GM23338 (cell line): ENCODE data around the gene CDH7.

Source experiments
- CREB1 ChIP-seq: fragments of 250-450 bp; sonication (Bioruptor Pico); IDR thresholded peaks from 2 replicates; pipeline ENCODE4 v1.5.0; 2020; ENCODE audit warnings: low read depth, mild to moderate bottlenecking, moderate library complexity
- CTCF ChIP-seq, 2 experiments: fragments of 200-600 bp in 1 of 2; sonication (generic) in 1 of 2; conservative IDR thresholded peaks; 2 replicates each; pipeline versions ENCODE4 v1.5.1 to v1.6.1; 2016 to 2017; ENCODE audit warnings: antibody characterized with exemption in 2 of 2, low read depth in 2 of 2, mild to moderate bottlenecking in 2 of 2, moderate library complexity in 1 of 2
- ETS1 ChIP-seq: IDR thresholded peaks from 2 replicates; pipeline ENCODE4 v1.6.1; 2016; ENCODE audit warnings: antibody characterized with exemption
- EZH2 ChIP-seq: fragments of 200-600 bp; sonication (generic); IDR thresholded peaks from one replicate; pipeline ENCODE4 v1.8.0; 2017; ENCODE audit warnings: antibody characterized with exemption, mild to moderate bottlenecking, low read depth; ENCODE audit not compliant: unreplicated experiment
- EZH2phosphoT487 ChIP-seq: fragments of 200-600 bp; sonication (generic); IDR thresholded peaks from one replicate; pipeline ENCODE4 v1.8.1; 2018; ENCODE audit warnings: antibody characterized with exemption; ENCODE audit not compliant: unreplicated experiment
- JUNB ChIP-seq: IDR thresholded peaks from one replicate; pipeline ENCODE4 v1.6.1; 2016; ENCODE audit warnings: antibody characterized with exemption; ENCODE audit not compliant: unreplicated experiment
- NANOG ChIP-seq: IDR thresholded peaks from 2 replicates; pipeline ENCODE4 v1.6.1; 2016; ENCODE audit warnings: antibody characterized with exemption, borderline replicate concordance
- POLR2AphosphoS5 ChIP-seq: IDR thresholded peaks from 2 replicates; pipeline ENCODE4 v1.6.1; 2016; ENCODE audit warnings: antibody characterized with exemption, low read depth
- REST ChIP-seq: IDR thresholded peaks from one replicate; pipeline ENCODE4 v1.6.1; 2018; ENCODE audit warnings: antibody characterized with exemption; ENCODE audit not compliant: unreplicated experiment
- STAT1 ChIP-seq: IDR thresholded peaks from one replicate; pipeline ENCODE4 v1.6.1; 2016; ENCODE audit warnings: antibody characterized with exemption; ENCODE audit not compliant: unreplicated experiment
- ZNF462 ChIP-seq: fragments of 250-450 bp; sonication (Bioruptor Pico); IDR thresholded peaks from 2 replicates; pipeline ENCODE4 v1.5.0; 2020; ENCODE audit warnings: mild to moderate bottlenecking, moderate library complexity

- TF ChIP-seq EZH2: no peak
- no peak for TF ChIP-seq CTCF (conservative IDR thresholded peaks at IDR 0.05; ENCODE audit: low read depth in 2 of 2)
- no peak for TF ChIP-seq EZH2phosphoT487
- TF ChIP-seq JUNB: no peak
- TF ChIP-seq REST: no peak
- TF ChIP-seq POLR2AphosphoS5: no peak
- TF ChIP-seq CREB1 (CRISPR knock-in tag): no peak
- no peak for TF ChIP-seq NANOG
- TF ChIP-seq ZNF462 (CRISPR knock-in tag): no peak
- TF ChIP-seq ETS1: no peak
- no peak for TF ChIP-seq STAT1
Measured at GRCh38 chr18:65827444-65827843, 76.6 kb downstream of the CDH7 start.
